ENCODE measurements around the gene PLCH1. TPM values are rescaled to one million over a fixed set of nuclear protein-coding genes. Genes with fewer than 3 reads are reported as not detected.

PLCH1 gene
- total RNA-seq, 1 experiment from 2014 or later: 13.4 TPM

DNA sequence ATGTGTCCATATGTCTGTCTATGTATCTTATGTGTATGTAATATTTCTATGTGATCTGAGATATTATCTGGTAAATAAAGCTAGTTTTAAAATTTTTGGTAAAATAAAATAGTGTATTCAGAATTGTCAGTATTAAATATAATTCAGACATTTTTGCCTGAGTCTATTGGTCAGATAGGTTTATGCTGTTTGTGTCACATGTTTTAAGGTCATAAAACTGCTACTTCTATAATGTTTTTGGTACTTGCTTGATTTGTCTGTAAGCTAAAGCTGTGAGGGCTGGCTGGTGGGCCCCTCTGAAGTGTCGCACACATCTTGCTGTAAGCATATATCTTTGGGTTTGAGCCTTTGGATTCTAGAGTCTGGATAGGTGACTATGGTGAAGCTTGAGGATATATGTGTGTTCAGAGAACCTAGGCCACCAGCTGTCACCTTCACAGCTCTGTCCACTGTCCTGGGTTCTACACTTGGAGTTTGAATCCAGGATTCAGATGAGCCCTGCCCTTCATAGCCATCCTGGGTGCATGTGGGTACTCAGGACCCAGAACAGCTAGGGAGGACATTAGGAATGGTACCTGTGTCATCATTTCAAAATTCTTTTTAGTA is 379.6 kb downstream of the PLCH1 start:
- BruUV-seq (replicated peaks): no TSS peak
- H3K27me3 Mint-ChIP-seq (ENCODE audit: unreplicated experiment): no peaks in the 10 kb centered on the region
- intact Hi-C loops (cut with micrococcal nuclease; ENCODE audit: unreplicated experiment): no loop called here
- no peak overlapping the region for H3K27ac Mint-ChIP-seq (ENCODE audit: unreplicated experiment)
- DNase-seq: no peak
- no peaks in the 10 kb centered on the region for H3K4me1 Mint-ChIP-seq (ENCODE audit: low read depth, unreplicated experiment)
- H3K36me3 Mint-ChIP-seq (ENCODE audit: insufficient read depth, unreplicated experiment): no peaks in the 10 kb centered on the region
- H3K4me3 Mint-ChIP-seq (ENCODE audit: low read depth, unreplicated experiment): no peak overlapping the region
- no peaks in the 10 kb centered on the region for H3K9me3 Mint-ChIP-seq (ENCODE audit: low read depth, unreplicated experiment)
- CTCF ChIA-PET: no interaction called here
- no peak for TF ChIP-seq CTCF (IDR thresholded peaks at IDR 0.05; ENCODE audit: unreplicated experiment)

GRCh38 chr3:155364492-155364891 is 380.4 kb downstream of the PLCH1 start:
- Mint-ChIP-seq H3K36me3 (ENCODE audit: insufficient read depth, unreplicated experiment) (no peaks in the 10 kb centered on the region), H3K27ac (ENCODE audit: unreplicated experiment) (no peak overlapping the region), H3K9me3 (ENCODE audit: low read depth, unreplicated experiment) (no peaks in the 10 kb centered on the region), H3K27me3 (ENCODE audit: unreplicated experiment) (no peaks in the 10 kb centered on the region), H3K4me1 (ENCODE audit: low read depth, unreplicated experiment) (no peaks in the 10 kb centered on the region), H3K4me3 (ENCODE audit: low read depth, unreplicated experiment) (no peak overlapping the region)
- TF ChIP-seq CTCF (IDR thresholded peaks at IDR 0.05; ENCODE audit: unreplicated experiment): no peak
- intact Hi-C loops (cut with micrococcal nuclease; ENCODE audit: unreplicated experiment): no loop called here
- CTCF ChIA-PET: interaction anchor here (0.7 kb wide), 1 partner anchor 582 kb away, joined by 3 read pairs; no protein-coding TSS in a partner anchor
- BruUV-seq (replicated peaks): no TSS peak
- DNase-seq: no peak

- no peaks in the 10 kb centered on the region for H3K27me3 Mint-ChIP-seq (ENCODE audit: unreplicated experiment)
Measured at GRCh38 chr3:155363690-155364070, 381.2 kb downstream of the PLCH1 start.

DNA sequence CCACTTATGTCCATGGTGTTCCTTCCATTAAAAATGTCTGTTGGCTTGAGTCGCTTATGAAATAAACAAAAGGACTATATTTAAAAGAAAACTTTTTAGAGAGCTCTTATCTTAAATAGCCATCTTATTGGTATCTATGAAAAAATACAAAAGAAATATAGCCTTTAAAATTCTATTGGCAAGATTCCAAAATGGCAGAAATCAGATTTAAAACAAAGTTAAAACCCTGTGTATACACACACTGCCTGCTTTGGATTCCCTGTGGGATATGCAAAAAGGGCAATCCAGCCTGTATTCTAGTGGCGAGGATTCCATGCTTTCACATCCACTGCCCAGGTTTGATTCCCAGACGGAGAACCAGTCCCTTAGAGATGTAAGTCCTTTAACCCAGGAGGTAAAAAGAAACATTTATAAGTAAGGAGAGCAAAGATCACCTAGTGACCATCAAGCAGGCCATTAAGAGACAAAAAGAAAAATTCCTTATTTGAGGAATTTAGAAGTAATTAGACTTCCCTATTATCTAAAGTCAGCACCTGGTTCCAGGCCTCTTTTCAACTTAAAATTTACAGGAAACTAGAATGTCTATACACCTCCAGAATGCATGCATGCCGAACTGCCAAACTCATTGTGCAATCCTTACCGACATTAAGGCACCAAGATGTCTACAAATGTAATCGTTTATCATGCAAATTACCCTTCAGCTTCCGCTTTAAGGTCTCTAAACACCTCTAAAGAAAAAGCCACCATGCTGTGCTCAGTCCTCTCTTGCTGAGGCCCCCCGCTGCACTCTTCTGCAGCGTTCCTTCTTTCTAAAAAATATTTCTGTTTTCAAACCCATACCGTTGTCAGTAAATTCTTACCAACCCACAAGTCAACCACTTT is 381.8 kb downstream of the PLCH1 start:
- Mint-ChIP-seq H3K9me3 (ENCODE audit: low read depth, unreplicated experiment) (no peaks in the 10 kb centered on the region), H3K4me1 (ENCODE audit: low read depth, unreplicated experiment) (no peaks in the 10 kb centered on the region), H3K4me3 (ENCODE audit: low read depth, unreplicated experiment) (no peak overlapping the region), H3K36me3 (ENCODE audit: insufficient read depth, unreplicated experiment) (no peaks in the 10 kb centered on the region), H3K27me3 (ENCODE audit: unreplicated experiment) (no peaks in the 10 kb centered on the region), H3K27ac (ENCODE audit: unreplicated experiment) (no peak overlapping the region)
- BruUV-seq (replicated peaks): no TSS peak
- intact Hi-C loops (cut with micrococcal nuclease; ENCODE audit: unreplicated experiment): no loop called here
- CTCF ChIA-PET: no interaction called here
- TF ChIP-seq CTCF (IDR thresholded peaks at IDR 0.05; ENCODE audit: unreplicated experiment): no peak
- DNase-seq: no peak

More at GRCh38 chr3:155363690-155364070, 381.2 kb downstream of the PLCH1 start:
- Mint-ChIP-seq H3K36me3 (ENCODE audit: insufficient read depth, unreplicated experiment) (no peaks in the 10 kb centered on the region), H3K9me3 (ENCODE audit: low read depth, unreplicated experiment) (no peaks in the 10 kb centered on the region), H3K27ac (ENCODE audit: unreplicated experiment) (no peak overlapping the region), H3K4me1 (ENCODE audit: low read depth, unreplicated experiment) (no peaks in the 10 kb centered on the region), H3K4me3 (ENCODE audit: low read depth, unreplicated experiment) (no peak overlapping the region)
- no TSS peak for BruUV-seq (replicated peaks)
- TF ChIP-seq CTCF (IDR thresholded peaks at IDR 0.05; ENCODE audit: unreplicated experiment): no peak
- CTCF ChIA-PET: no interaction called here
- DNase-seq: no peak
- intact Hi-C loops (cut with micrococcal nuclease; ENCODE audit: unreplicated experiment): no loop called here

Measured in Calu3 (cell line).